NCI-H2081 treated with DMSO at 0.1 percent for 48 hours (cell line): ENCODE data around the gene CNOT6.

Source experiments
- DNase-seq: peaks from one replicate; lab custom pipeline; 2025; lab: John Stamatoyannopoulos, UW

CNOT6 gene

DNA sequence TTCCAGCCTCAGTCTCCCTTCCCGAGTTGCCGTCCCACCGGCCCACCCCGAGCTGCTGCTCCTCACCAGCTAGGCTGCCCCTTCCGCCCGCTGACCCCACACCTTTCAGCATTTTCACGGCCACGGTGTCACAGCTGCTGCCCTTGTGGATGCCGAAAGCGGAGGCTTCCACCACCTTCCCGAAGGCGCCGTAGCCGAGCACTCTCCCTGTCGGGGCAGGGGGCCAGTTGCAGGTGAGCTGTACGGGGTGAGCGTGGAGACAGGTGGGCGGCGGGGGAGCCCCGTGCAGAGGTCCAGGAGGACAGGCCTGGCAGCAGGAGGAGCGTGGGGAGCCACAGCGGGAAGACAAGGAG is 125.4 kb downstream of the CNOT6 start:
- DNase-seq = no peak

GRCh38 chr5:180620014-180620413 is 125.8 kb downstream of the CNOT6 start:
- DNase-seq = no peak

DNA sequence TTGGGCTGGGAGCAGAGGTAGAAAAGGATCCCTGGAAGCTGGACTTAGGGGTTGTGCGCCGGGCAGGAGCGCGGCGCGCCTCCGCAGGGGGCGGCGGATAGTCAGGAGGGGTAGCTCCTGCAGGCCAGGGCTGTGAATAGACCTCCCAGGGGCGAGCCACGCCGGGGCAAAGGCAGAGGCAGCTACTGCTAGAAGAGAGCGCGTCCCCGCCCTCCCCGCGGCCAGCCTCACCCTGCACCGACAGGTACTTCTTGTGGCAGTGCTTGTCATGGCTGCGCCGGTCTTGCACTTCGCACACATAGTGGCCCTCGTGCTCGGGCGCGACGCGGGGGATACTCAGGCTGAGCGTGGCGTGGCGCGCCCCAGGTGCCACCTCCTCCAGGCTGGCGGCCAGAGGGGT is 127.1 kb downstream of the CNOT6 start:
- no peak for DNase-seq

- DNase-seq = no peak
Measured at GRCh38 chr5:180622910-180623309, 128.7 kb downstream of the CNOT6 start.

- DNase-seq = no peak
Measured at GRCh38 chr5:180623411-180623834, 129.2 kb downstream of the CNOT6 start.

- no peak for DNase-seq
Measured at GRCh38 chr5:180623844-180624243, 129.7 kb downstream of the CNOT6 start.

GRCh38 chr5:180624587-180624986 is 130.4 kb downstream of the CNOT6 start:
- no peak for DNase-seq

DNA sequence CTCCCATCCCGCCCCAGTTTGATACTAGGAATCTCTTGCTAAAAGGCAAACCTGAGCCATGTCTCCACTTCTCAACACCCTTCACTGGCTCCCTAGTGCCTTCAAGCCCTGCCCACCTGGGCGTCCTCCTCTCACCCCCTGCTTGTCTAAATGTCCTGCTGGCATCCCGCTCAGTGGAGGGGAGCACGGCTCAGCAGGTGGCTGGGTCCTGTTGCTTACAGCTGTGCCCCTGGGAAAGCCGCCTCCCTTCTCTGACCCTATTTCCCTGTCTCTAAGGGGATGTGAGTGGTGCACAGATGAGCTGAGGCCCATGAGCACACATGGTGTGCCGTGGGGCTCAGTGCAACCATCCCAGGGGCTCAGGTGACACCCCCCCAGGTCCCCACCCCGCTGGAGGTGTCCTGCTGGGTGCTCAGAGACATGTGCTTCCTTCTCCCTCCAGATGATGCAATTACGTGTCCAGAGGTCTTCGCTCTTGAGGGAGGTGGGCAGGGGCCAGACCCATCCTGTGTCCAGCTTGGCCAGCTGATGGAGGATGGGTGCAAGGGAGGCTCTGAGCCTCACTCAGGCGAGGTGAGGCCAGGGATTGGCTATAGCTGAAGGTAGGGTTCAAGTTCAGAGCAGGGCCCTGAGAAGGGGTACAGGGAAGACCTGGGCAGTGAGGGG is 131.1 kb downstream of the CNOT6 start:
- DNase-seq = no peak

GRCh38 chr5:180625791-180626660 is 131.8 kb downstream of the CNOT6 start:
- no peak for DNase-seq

DNA sequence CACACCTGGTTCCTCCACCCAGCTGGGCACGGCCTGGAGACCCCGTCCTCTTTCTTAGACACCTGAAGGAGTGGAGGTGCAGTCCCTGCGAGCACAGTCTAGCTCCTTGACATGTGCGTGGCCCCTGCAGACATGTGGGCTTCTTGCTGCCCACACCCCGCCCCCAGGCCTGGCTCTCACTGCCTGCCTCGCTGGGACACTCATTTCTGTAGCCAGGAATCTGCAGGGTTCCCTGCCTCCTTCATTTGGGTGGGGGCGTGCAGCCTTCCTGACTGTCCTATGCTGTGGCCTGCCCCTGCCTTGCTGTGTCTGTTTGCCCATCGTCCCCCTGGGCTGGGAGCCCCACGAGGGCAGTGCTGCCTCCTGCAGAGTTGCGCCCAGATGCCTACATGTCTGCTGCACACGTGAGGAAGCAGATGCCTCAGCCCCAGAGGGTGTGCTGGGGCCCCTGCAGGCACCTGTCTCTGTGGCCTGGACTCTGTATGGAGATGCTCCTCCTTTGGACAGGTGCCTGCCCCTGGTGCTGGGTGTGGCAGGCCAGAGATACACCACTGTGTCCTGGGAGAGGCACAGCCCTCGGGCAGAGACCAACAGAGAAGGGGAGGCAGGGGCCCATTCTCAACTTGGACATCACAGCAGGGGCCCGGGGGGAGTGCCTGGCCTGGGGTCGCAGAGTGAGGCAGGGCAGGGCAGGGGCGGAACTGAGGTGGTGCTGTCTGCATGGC is 132.6 kb downstream of the CNOT6 start:
- no peak for DNase-seq

- no peak for DNase-seq
Measured at GRCh38 chr5:180627386-180628120, 133.4 kb downstream of the CNOT6 start.
